SKM-1 (cell line): Measurements from ENCODE around the gene LARP4.
"Not testable (repeated sequence)": the region's sequence is repeated elsewhere in the genome, so short reads cannot be mapped to it uniquely, and the experiment has no call there.

Experiments
- DNase-seq: peaks from one replicate; lab custom pipeline; 2025; ENCODE audit not compliant: unreplicated experiment; lab: John Stamatoyannopoulos, UW

LARP4 gene

GRCh38 chr12:50400638-50401499 lies at the start of gene LARP4:
TSS of gene LARP4 (plus strand) at chr12:50400885. CDS start at chr12:50401011, 126 bp downstream.
- peak; percentile 89 for DNase-seq

DNA sequence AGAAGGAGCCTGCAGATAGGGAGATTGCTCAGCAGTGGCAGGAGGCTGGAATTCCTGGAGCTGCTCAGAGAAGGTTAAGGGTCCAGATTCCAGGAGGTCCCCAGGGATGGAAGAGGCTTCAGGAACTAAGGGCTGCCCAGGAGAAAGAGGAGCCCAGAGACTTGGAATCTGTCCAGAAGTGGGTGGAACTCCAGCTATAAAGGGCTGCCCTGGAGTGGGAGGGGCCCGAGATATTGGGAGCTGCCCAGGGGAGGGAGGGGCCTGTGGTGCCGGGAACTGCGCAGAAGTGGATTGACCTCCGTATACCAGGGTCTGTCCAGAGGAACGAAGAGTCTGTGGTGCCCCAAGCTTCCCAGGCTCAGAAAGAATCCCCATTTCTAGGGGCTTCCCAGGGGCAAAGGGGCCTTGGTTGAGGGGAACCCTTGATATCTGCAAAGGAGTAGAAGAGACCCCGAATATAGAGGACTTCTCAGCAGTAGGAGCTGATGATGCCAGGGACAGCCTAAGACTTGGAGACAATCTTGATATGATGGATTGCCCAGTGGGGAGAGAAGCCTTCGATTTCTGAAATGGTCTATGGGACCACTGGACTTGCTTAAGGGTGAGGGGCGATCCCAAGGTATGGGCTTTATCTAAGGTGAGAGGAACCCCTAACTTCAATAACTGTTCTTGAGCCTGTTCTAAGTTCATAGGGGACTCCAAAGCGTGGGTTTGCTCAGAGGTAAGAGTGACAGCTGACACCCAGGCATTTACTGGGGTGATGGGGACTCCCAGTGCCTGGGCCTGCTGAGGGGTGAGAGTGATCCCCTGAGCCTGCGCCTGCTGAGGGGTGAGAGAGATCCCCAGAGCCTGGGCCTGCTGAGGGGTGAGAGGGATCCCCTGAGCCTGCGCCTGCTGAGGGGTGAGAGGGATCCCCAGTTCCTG lies 49.3 kb upstream of the LARP4 start:
- no peak for DNase-seq

DNA sequence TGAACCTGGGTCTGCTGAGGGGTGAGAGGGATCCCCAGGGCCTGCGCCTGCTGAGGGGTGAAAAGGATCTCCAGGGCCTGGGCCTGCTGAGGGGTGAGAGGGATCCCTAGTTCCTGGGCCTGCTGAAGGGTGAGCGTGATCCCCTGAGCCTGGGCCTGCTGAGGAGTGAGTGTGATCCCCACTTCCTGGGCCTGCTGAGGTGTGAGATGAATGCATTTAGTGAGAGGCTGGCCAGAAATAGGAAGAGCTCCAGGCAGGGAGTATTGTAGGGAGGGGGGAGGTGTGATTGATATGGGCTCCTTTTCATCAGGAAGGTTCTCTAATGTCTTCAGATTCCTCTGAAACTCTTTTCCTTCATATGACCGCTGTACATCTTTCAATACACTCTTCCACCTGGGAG lies 47.3 kb upstream of the LARP4 start:
- no peak for DNase-seq

GRCh38 chr12:50353869-50354593 lies 46.7 kb upstream of the LARP4 start:
- DNase-seq: no peak

GRCh38 chr12:50354908-50355307 lies 45.8 kb upstream of the LARP4 start:
- DNase-seq: no peak

- DNase-seq: no peak
Measured at GRCh38 chr12:50355365-50355764, 45.3 kb upstream of the LARP4 start.

- DNase-seq: no peak
Measured at GRCh38 chr12:50362671-50363070, 38.0 kb upstream of the LARP4 start.

DNA sequence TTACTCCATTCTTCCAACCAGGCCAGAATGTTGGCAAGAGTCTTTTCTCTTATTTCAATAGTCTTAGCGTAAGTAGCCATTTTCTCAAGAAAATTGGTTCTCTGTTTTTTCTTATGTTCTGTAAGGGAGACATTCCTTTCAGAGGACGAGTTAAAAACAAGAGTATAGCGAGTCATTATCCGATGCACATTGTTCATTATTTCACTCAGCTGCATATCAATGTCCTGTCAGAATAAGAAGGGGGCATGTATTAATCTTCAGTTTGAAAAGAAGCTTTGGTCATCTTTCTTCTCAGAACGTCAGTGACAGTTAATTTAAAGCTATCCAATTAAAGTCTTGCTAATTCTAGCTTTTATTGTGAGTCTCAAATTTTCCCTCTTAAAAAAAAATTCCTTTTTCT lies 37.5 kb upstream of the LARP4 start:
- DNase-seq: no peak

GRCh38 chr12:50365709-50366406 lies 34.8 kb upstream of the LARP4 start:
- no peak for DNase-seq

DNA sequence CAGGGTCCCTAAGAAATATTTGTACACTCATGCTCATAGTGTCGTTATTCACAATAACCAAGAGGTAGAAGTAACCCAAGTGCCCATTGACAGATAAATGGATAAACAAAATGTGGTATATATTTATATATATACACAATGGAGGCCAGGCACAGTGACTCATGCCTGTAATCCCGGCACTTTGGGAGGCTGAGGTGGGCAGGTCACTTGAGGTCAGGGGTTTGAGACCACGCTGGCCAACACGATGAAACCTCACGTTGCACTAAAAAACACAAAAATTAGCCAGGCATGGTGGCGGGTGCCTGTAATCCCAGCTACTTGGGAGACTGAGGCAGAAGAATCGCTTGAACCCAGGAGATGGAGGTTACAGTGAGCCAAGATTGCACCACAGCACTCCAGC lies 30.0 kb upstream of the LARP4 start:
- not testable (repeated sequence) for DNase-seq

- no peak for DNase-seq
Measured at GRCh38 chr12:50375802-50376201, 24.9 kb upstream of the LARP4 start.

DNA sequence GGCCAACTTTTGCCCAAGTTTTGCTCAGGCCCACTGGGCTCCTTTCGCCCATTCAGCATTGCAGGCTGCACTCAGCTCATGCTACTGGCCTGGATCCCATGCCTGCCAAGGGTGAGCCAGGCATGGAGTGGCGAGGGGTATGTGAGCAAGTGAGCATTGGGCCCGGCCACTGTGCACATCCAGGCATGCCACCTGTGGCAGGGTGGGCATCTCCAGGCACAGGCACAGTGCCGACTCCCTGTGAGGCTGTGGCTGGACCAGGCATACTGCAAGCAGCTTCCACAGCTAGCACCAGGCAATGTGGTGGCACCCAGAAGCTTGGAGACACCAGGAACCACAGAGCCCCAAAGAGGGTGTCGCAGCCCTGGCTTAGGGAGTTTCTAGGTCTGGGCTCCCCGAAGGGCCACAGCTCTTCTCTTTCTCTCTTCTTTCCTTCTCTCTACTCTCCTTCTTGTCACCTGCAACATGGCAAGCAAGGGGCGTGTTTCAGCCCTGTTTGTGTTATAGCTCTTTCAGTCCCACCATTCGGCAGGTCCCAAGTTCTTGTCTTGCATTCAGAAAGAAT lies 19.8 kb upstream of the LARP4 start:
- no peak for DNase-seq

DNA sequence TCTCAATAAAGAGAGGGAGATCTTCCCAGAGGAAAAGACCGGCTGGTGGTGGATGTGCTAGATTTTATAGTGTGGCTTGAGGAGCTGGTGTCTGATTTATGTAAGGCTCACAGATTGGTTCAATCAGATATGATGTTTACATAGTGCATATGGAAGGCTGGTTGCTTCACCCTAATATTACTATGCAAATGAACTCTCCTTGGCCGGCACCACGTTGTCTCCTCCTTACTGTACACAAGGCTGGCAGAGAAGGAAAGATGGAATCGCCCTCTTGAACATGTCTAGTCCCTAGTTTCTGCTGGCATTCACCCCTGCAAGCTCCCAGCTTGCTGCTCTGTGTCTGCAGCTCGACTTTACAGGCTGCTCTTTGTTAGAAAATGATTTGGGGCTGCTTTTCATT lies 13.2 kb upstream of the LARP4 start:
- no peak for DNase-seq

GRCh38 chr12:50387972-50388478 lies 12.7 kb upstream of the LARP4 start:
- DNase-seq: no peak

DNA sequence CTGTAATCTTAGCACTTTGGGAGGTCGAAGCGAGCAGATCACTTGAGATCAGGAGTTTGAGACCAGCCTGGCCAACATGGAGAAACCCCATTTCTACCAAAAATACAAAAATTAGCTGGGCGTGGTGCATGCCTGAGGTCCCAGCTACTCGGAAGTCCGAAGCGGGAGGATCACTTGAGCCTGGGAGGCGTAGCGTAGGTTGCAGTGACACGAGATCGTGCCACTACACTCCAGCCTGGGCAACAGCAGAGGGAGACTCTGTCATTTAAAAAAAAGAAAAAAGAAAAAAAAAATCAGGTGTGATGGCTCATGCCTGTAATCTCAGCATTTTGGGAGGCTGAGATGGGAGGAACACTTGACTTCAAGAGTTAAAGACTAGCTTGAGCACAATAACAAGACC lies 11.9 kb upstream of the LARP4 start:
- DNase-seq: not testable (repeated sequence)

DNA sequence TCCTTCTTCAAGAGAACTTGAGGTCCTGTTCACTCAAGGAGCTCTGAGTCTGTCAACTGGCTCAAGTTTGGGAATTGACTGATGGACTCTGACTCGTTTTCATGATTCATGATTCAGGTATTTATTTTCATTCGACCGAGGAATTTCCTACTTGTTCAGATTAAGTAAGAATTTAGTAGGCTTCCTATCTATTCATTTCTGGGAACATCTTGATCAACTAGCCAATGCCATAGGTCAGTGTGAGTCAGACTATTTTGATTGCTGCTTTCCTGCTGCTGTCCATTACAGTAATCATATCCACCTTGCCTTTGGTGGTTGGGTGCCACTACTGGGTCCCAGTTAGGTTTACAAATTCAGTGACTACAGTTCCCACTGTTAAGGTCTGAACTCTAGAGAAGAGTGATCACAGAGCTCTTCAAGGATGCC lies 10.4 kb upstream of the LARP4 start:
- DNase-seq: no peak

- no peak for DNase-seq
Measured at GRCh38 chr12:50394469-50395029, 6.1 kb upstream of the LARP4 start.

DNA sequence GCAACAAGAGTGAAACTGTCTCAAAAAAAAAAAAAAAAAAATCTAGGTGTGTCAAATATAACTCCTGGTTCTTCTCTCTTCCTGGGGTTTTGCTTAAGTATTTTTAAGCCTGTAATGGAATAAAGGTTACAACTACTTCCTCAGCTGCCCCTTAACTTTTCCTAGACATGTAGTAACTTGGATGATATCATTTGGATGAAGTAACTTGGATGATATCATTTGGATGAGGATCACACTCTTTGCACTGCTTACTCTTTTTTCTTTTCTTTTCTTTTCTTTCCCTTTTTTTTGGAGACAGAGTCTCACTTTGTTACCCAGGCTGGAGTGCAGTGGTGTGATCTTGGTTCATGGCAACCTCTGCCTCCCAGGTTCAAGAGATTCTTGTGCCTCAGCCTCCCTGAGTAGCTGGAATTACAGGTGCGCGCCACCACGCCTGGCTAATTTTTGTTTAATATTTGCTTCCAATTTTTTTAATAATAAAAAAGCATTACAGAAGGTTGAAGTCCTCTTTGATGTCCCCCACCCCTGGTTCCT lies 3.5 kb upstream of the LARP4 start:
- no peak for DNase-seq

DNA sequence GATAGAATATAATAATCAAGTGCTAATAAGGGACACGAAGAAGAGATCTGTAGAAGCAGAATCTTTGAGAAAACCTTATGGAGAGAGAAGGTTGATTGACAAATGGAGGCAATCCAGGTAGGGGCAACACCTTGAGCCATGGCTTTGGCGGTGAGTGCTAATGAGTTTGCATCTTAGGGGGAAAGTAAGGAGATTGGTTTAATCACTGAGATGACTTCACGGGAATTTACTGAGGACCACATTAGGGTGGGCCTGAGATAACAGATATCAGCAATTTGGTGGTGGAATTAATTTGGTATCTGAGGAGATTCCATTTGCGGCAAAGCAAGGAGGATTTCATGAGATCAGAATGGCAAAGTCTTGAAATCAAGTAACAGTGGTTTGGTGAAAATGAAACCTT lies 1.8 kb upstream of the LARP4 start:
- no peak for DNase-seq
